OCI-LY1 (cell line): ENCODE data around the gene CAMTA1.

Experiments used
- H2AFZ ChIP-seq: fragments of 200-600 bp; sonication (generic), shearing (Covaris generic); 2 replicates; pipeline ENCODE4 v1.6.0; 2014; ENCODE audit warnings: antibody characterized with exemption, mild to moderate bottlenecking, low read length
- H3F3A ChIP-seq: fragments of 200-600 bp; sonication (generic), shearing (Covaris generic); 2 replicates; pipeline ENCODE4 v1.6.0; 2014; ENCODE audit warnings: mild to moderate bottlenecking, antibody characterized with exemption, low read length, moderate library complexity; ENCODE audit not compliant: insufficient read depth
- H3K27ac ChIP-seq: fragments of 200-600 bp; sonication (generic); 2 replicates; pipeline ENCODE4 v1.5.1; 2014; ENCODE audit warnings: low read length, mixed run types, mild to moderate bottlenecking, low read depth; ENCODE audit not compliant: poor library complexity, severe bottlenecking
- H3K27me3 ChIP-seq: fragments of 200-600 bp; sonication (generic); 2 replicates; pipeline ENCODE4 v1.6.0; 2014; ENCODE audit warnings: antibody characterized with exemption, mild to moderate bottlenecking, low read length, moderate library complexity; ENCODE audit not compliant: insufficient read depth
- H3K36me3 ChIP-seq: fragments of 200-600 bp; sonication (generic); 2 replicates; pipeline ENCODE4 v1.6.1; 2014; ENCODE audit warnings: mild to moderate bottlenecking, antibody characterized with exemption, low read length, moderate library complexity, mixed read lengths; ENCODE audit not compliant: insufficient read depth
- H3K4me1 ChIP-seq: fragments of 200-600 bp; sonication (generic); 2 replicates; pipeline ENCODE4 v1.5.1; 2014; ENCODE audit warnings: mild to moderate bottlenecking, low read length, moderate library complexity; ENCODE audit not compliant: insufficient read depth, severe bottlenecking
- H3K4me2 ChIP-seq: fragments of 200-600 bp; sonication (generic), shearing (Covaris generic); 2 replicates; pipeline ENCODE4 v1.6.1; 2014; ENCODE audit warnings: low read length
- H3K4me3 ChIP-seq: fragments of 200-600 bp; sonication (generic); 2 replicates; pipeline ENCODE4 v1.5.1; 2014; ENCODE audit warnings: low read length, low read depth, mild to moderate bottlenecking, mixed read lengths; ENCODE audit not compliant: poor library complexity, severe bottlenecking
- H3K79me2 ChIP-seq: fragments of 200-600 bp; shearing (Covaris generic); 2 replicates; pipeline ENCODE4 v1.6.1; 2016; ENCODE audit warnings: mixed run types, low read length, mixed read lengths; ENCODE audit not compliant: insufficient read depth
- H3K9ac ChIP-seq: fragments of 200-600 bp; sonication (generic), shearing (Covaris generic); 2 replicates; pipeline ENCODE4 v1.6.1; 2014; ENCODE audit warnings: mild to moderate bottlenecking, low read length, mixed read lengths
- H3K9me2 ChIP-seq: fragments of 200-600 bp; sonication (generic), shearing (Covaris generic); 2 replicates; pipeline ENCODE4 v1.6.1; 2014; ENCODE audit warnings: low read depth, mild to moderate bottlenecking, low read length, mixed read lengths
- H3K9me3 ChIP-seq: fragments of 200-600 bp; shearing (Covaris generic); 2 replicates; pipeline ENCODE4 v1.6.1; 2014; ENCODE audit warnings: low read length, mixed read lengths
- H4K20me1 ChIP-seq: fragments of 200-600 bp; sonication (generic), shearing (Covaris generic); 2 replicates; pipeline ENCODE4 v1.6.0; 2016; ENCODE audit warnings: mild to moderate bottlenecking, low read length; ENCODE audit not compliant: insufficient read depth
- EZH2 ChIP-seq: fragments of 200-600 bp; sonication (generic), shearing (Covaris generic); IDR thresholded peaks from 2 replicates; pipeline ENCODE4 v1.8.0; 2017; ENCODE audit warnings: borderline replicate concordance, mixed run types, mild to moderate bottlenecking, antibody characterized with exemption, low read length, moderate library complexity, mixed read lengths
- TF ChIP-seq, protein P1 (sequence below): fragments of 200-600 bp; sonication (generic), shearing (Covaris generic); IDR thresholded peaks from 2 replicates; pipeline ENCODE4 v1.5.1; 2017; ENCODE audit warnings: mild to moderate bottlenecking, antibody characterized with exemption, low read length, moderate library complexity, mixed read lengths

The CAMTA1 gene

DNA sequence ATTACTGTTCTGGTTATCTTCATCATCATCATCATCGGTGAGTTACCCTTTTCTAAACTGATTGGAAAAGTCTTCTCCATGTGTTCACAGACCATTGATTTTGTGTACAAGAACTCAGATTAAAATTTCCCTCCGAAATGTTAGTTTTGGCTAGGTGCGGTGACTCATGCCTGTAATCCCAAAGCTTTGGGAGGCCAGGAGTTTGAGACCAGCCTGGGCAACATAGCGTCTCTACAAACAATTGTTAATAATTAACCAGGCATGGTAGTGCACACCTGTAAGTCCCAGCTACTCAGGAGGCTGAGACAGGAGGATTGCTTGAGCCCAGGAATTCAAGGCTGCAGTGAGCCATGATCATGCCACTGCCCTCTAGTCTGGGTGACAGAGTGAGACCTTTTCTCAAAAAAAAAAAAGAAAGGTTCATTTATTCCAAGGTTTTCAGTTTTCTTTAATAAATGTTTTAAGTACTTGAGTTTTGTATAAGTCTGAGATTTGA lies 992.9 kb downstream of the CAMTA1 start:
- peaks cover 56% of the 10 kb centered on the region for H3K36me3 ChIP-seq
- no peak overlapping the region for H2AFZ ChIP-seq

DNA sequence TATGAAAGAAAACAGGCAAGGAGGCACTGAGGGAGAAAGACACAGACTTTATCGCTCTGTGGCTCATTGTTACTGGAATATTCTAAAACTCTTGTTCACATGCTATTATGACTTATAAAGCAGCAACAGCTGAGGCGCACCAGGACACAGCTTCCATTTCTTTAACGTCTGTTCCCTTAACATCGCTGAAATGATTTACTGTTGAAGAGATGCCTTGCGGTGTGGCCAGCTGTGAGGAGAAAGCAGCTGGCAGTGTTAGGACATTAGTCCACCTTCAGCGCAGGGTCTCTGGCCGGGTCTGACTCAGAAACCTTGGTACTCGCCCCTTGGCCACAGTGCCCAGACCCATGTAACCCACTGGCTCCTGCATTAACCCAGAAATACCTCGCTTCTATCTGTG lies 995.7 kb downstream of the CAMTA1 start:
- no peak for TF ChIP-seq EZH2
- TF ChIP-seq, protein P1, sequence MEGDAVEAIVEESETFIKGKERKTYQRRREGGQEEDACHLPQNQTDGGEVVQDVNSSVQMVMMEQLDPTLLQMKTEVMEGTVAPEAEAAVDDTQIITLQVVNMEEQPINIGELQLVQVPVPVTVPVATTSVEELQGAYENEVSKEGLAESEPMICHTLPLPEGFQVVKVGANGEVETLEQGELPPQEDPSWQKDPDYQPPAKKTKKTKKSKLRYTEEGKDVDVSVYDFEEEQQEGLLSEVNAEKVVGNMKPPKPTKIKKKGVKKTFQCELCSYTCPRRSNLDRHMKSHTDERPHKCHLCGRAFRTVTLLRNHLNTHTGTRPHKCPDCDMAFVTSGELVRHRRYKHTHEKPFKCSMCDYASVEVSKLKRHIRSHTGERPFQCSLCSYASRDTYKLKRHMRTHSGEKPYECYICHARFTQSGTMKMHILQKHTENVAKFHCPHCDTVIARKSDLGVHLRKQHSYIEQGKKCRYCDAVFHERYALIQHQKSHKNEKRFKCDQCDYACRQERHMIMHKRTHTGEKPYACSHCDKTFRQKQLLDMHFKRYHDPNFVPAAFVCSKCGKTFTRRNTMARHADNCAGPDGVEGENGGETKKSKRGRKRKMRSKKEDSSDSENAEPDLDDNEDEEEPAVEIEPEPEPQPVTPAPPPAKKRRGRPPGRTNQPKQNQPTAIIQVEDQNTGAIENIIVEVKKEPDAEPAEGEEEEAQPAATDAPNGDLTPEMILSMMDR, result no peak

More for the DNA sequence above, 992.9 kb downstream of the CAMTA1 start:
- no peak overlapping the region for H3K4me3 ChIP-seq
- no peaks in the 10 kb centered on the region for H3K9me2 ChIP-seq
- H3K79me2 ChIP-seq, result no peaks in the 10 kb centered on the region
- no peak overlapping the region for H3K4me2 ChIP-seq
- H3K9ac ChIP-seq, result no peak overlapping the region
- no peak for TF ChIP-seq EZH2
- TF ChIP-seq, protein P1, result no peak
- no peaks in the 10 kb centered on the region for H3K9me3 ChIP-seq
- no peak overlapping the region for H3K27ac ChIP-seq
- no peaks in the 10 kb centered on the region for H3F3A ChIP-seq
- peaks cover 15% of the 10 kb centered on the region for H3K4me1 ChIP-seq
- no peaks in the 10 kb centered on the region for H4K20me1 ChIP-seq
- H3K27me3 ChIP-seq, result no peaks in the 10 kb centered on the region

DNA sequence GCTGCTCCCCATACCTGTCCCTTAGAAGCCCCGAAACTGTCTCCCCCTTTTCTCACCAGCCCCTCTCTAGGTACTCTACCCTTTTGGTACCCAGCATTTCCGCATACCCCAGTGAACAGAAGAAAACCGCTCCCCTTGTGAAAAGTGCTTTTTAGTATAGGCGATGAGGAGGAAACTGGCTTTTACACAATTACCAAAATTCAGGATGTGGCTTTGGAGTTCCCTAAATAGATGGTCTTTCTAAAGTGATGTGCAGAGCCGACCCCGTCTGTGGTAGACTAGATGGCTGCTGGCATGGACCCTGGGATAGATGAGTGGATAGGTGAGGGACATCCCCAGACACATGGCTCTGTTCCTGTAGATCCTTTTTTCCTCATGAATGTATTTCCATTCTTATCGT lies 996.2 kb downstream of the CAMTA1 start:
- peaks cover 35% of the 10 kb centered on the region for H3K36me3 ChIP-seq
- H3K4me2 ChIP-seq, result no peak overlapping the region
- no peaks in the 10 kb centered on the region for H3K79me2 ChIP-seq
- no peak overlapping the region for H3K4me3 ChIP-seq
- no peak overlapping the region for H2AFZ ChIP-seq
- TF ChIP-seq, protein P1, result no peak
- no peak for TF ChIP-seq EZH2
- H3F3A ChIP-seq, result no peaks in the 10 kb centered on the region
- no peak overlapping the region for H3K9ac ChIP-seq
- no peak overlapping the region for H3K27ac ChIP-seq
- no peaks in the 10 kb centered on the region for H3K9me3 ChIP-seq
- H3K4me1 ChIP-seq, result peaks cover 16% of the 10 kb centered on the region
- no peaks in the 10 kb centered on the region for H4K20me1 ChIP-seq
- no peaks in the 10 kb centered on the region for H3K9me2 ChIP-seq
- no peaks in the 10 kb centered on the region for H3K27me3 ChIP-seq

More for the DNA sequence above, 995.7 kb downstream of the CAMTA1 start:
- no peak overlapping the region for H3K4me2 ChIP-seq
- H3K9ac ChIP-seq, result no peak overlapping the region
- H3K36me3 ChIP-seq, result peaks cover 39% of the 10 kb centered on the region
- no peaks in the 10 kb centered on the region for H3K9me3 ChIP-seq
- no peak overlapping the region for H2AFZ ChIP-seq
- no peaks in the 10 kb centered on the region for H3K79me2 ChIP-seq
- no peaks in the 10 kb centered on the region for H3K9me2 ChIP-seq
- no peak overlapping the region for H3K4me3 ChIP-seq
- H3K27me3 ChIP-seq, result no peaks in the 10 kb centered on the region
- H3K27ac ChIP-seq, result no peak overlapping the region
- H3F3A ChIP-seq, result no peaks in the 10 kb centered on the region
- peaks cover 16% of the 10 kb centered on the region for H3K4me1 ChIP-seq
- no peaks in the 10 kb centered on the region for H4K20me1 ChIP-seq
